Measurements from ENCODE around the gene ZC3H18.

GRCh38 chr16:88610080-88610479 is 39.9 kb downstream of the ZC3H18 start:
- TF ChIP-seq EZH2 (IDR thresholded peaks at IDR 0.05) (no peak), POLR2AphosphoS5 (IDR thresholded peaks at IDR 0.05; ENCODE audit: borderline replicate concordance, low read depth, low read length) (no peak), FOXP2 (optimal IDR thresholded peaks at IDR 0.05; ENCODE audit: control extremely low read depth, extremely low read length, insufficient read depth) (no peak)
